KMS-11 (cell line): ENCODE results near the gene SCAANT1.

Source experiments
- H2AFZ ChIP-seq: fragments of 200-600 bp; sonication (generic); 2 replicates; pipeline ENCODE4 v1.6.1; 2016; ENCODE audit warnings: antibody characterized with exemption, mixed run types, low read depth
- H3K27ac ChIP-seq: fragments of 200-600 bp; sonication (generic); 2 replicates; pipeline ENCODE4 v1.6.1; 2016; ENCODE audit warnings: mild to moderate bottlenecking, mixed run types
- H3K27me3 ChIP-seq: fragments of 200-600 bp; sonication (generic); 2 replicates; pipeline ENCODE4 v1.6.1; 2017; ENCODE audit warnings: mild to moderate bottlenecking, low read depth, mixed run types, moderate library complexity; ENCODE audit not compliant: insufficient read depth
- H3K36me3 ChIP-seq: fragments of 200-600 bp; sonication (generic); 2 replicates; pipeline ENCODE4 v1.6.1; 2017; ENCODE audit warnings: mild to moderate bottlenecking, mixed run types; ENCODE audit not compliant: insufficient read depth
- H3K4me1 ChIP-seq: fragments of 200-600 bp; sonication (generic); 2 replicates; pipeline ENCODE4 v1.6.1; 2016; ENCODE audit warnings: mild to moderate bottlenecking, low read depth, mixed run types; ENCODE audit not compliant: poor library complexity, severe bottlenecking
- H3K4me2 ChIP-seq: fragments of 200-600 bp; sonication (generic); 2 replicates; pipeline ENCODE4 v1.7.0; 2016; ENCODE audit warnings: mild to moderate bottlenecking, mixed run types
- H3K4me3 ChIP-seq: fragments of 200-600 bp; sonication (generic); IDR thresholded peaks from 2 replicates; pipeline ENCODE4 v1.6.1; 2017; ENCODE audit warnings: low read depth, low read length, mixed read lengths; ENCODE audit not compliant: insufficient read depth
- H3K79me2 ChIP-seq: fragments of 200-600 bp; sonication (generic); 2 replicates; pipeline ENCODE4 v1.6.1; 2016; ENCODE audit warnings: low read depth, mixed run types; ENCODE audit not compliant: insufficient read depth
- H3K9ac ChIP-seq: fragments of 200-600 bp; sonication (generic); 2 replicates; pipeline ENCODE4 v1.6.1; 2016; ENCODE audit warnings: mild to moderate bottlenecking, mixed run types
- H4K20me1 ChIP-seq: fragments of 200-600 bp; sonication (generic); 2 replicates; pipeline ENCODE4 v1.6.1; 2016; ENCODE audit warnings: mild to moderate bottlenecking, mixed run types; ENCODE audit not compliant: insufficient read depth
- TF ChIP-seq, protein P1 (sequence below): fragments of 200-600 bp; sonication (generic); conservative IDR thresholded peaks from 2 replicates; pipeline ENCODE4 v1.6.1; 2017; ENCODE audit warnings: low read depth, mild to moderate bottlenecking, antibody characterized with exemption, low read length, moderate library complexity, mixed read lengths

SCAANT1 gene

DNA sequence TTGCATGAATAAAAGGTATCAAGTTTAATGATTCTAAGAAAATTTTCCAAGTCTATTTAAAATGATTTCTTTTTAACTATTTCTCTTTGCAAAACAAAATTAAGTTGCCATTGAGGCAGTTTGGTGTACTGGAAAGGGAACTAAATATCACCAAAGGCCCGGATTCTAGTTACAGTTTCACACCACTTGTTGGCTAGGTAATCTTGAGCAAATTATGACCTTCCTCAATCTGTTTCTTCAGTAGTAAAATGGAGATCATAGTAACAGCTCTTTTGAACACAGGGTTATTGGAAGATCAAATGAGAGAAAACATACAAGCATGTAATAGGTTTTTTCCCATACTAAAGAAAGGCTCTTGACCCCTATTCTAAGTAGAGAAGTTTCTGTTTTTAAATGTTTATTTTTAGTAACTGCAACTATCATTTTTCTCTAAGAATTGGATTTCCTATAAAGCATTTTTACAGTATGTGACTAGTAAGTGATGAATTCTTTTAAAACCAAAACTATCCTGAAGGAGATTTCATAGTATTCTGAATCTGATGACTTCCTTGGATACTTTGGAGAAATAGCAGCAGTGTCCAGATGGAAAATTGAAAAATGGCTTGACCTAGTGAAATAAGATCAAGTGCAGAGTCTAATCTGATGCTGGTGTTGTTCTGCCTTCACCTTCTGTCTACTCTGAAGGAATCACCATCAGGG, 15.7 kb downstream of the SCAANT1 start:
- peak overlapping the region; percentile 30; the same call in 1 of the 2 replicates for H3K27ac ChIP-seq
- peaks cover 29% of the 10 kb centered on the region for H3K4me1 ChIP-seq
- no peaks in the 10 kb centered on the region for H3K36me3 ChIP-seq
- TF ChIP-seq, protein P1, sequence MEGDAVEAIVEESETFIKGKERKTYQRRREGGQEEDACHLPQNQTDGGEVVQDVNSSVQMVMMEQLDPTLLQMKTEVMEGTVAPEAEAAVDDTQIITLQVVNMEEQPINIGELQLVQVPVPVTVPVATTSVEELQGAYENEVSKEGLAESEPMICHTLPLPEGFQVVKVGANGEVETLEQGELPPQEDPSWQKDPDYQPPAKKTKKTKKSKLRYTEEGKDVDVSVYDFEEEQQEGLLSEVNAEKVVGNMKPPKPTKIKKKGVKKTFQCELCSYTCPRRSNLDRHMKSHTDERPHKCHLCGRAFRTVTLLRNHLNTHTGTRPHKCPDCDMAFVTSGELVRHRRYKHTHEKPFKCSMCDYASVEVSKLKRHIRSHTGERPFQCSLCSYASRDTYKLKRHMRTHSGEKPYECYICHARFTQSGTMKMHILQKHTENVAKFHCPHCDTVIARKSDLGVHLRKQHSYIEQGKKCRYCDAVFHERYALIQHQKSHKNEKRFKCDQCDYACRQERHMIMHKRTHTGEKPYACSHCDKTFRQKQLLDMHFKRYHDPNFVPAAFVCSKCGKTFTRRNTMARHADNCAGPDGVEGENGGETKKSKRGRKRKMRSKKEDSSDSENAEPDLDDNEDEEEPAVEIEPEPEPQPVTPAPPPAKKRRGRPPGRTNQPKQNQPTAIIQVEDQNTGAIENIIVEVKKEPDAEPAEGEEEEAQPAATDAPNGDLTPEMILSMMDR: no peak
- H2AFZ ChIP-seq: no peak overlapping the region
- no peaks in the 10 kb centered on the region for H4K20me1 ChIP-seq
- H3K79me2 ChIP-seq: no peaks in the 10 kb centered on the region
- H3K4me2 ChIP-seq: peak overlapping the region; percentile 18
- H3K4me3 ChIP-seq: no peak overlapping the region
- H3K9ac ChIP-seq: no peak overlapping the region; the same call in 1 of the 2 replicates
- H3K27me3 ChIP-seq: no peaks in the 10 kb centered on the region

DNA sequence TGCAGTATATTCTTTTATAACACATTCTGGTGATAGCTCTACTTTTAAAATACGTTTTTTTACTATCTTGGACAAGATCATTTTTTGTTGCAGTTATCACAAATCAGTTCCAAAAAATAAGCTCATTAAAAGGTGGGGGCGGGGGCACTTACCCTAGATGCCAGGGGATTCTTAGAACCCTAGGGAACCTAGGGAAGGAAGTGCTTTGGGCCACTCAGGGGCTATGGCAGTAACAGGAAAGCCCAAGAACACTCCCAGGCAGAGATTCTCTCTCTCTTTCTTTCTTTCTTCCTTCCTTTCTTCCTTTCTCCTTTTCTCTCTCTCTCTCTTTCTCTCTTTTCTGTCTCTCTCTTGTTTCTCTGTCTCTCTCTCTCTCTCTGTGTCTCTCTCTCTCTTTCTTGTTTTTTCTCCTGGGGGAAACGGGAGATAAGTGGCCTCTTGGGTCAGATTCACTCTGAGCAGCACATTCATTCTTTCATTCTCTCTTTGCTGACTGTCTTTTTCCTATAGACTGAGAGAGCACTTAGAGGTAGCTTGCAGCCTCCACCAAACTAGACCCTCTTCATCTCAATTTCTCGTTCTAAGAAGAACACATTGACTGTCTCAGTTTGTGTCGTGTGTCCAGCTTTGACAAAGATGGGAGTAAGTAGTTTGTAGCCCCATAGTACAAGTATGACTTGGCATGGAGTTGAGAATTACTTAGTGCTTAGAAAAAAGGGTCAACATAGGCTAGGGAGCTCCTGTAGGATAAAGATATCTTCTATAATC, 16.6 kb downstream of the SCAANT1 start:
- H3K79me2 ChIP-seq: no peaks in the 10 kb centered on the region
- no peak overlapping the region for H3K27ac ChIP-seq
- H3K36me3 ChIP-seq: no peaks in the 10 kb centered on the region
- peak overlapping the region; percentile 18; the same call in 1 of the 2 replicates for H3K4me2 ChIP-seq
- no peak overlapping the region for H3K9ac ChIP-seq
- no peak overlapping the region for H3K4me3 ChIP-seq
- H4K20me1 ChIP-seq: no peaks in the 10 kb centered on the region
- no peak overlapping the region for H2AFZ ChIP-seq
- H3K4me1 ChIP-seq: peaks cover 29% of the 10 kb centered on the region
- no peaks in the 10 kb centered on the region for H3K27me3 ChIP-seq
- TF ChIP-seq, protein P1: no peak

DNA sequence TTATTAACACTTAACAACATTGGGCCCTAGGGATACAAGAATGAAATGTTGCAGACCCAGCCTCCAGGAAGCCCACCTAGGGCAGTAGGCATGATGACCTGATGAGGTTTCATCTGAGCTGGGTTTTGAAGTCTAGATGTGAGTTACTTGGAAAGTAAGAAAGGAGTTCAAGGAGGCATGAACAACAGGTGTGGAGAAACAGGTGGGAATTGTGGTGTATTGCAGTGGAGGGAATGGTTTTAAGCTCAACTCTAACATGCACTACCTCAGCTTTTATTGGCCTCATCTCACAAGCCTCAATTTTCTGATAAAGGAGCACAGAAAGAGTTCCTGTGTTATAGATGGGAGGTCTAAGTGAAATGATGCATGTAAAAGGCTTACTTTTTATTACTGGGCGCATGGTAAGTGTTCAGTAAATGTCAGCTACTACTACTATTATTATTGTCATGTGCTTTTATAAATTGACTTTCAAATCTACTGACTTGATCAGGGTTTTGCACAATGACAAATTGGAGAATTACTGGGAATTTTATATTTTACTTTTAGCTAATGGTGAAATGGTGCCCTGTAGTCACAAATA, 19.3 kb downstream of the SCAANT1 start:
- Histone ChIP-seq H3K4me1 (peaks cover 29% of the 10 kb centered on the region), H3K27me3 (no peaks in the 10 kb centered on the region), H3K36me3 (no peaks in the 10 kb centered on the region), H3K4me2 (no peak overlapping the region), H3K27ac (no peak overlapping the region), H4K20me1 (no peaks in the 10 kb centered on the region), H3K9ac (no peak overlapping the region), H3K79me2 (no peaks in the 10 kb centered on the region), H3K4me3 (no peak overlapping the region), H2AFZ (no peak overlapping the region)
- TF ChIP-seq, protein P1: no peak

DNA sequence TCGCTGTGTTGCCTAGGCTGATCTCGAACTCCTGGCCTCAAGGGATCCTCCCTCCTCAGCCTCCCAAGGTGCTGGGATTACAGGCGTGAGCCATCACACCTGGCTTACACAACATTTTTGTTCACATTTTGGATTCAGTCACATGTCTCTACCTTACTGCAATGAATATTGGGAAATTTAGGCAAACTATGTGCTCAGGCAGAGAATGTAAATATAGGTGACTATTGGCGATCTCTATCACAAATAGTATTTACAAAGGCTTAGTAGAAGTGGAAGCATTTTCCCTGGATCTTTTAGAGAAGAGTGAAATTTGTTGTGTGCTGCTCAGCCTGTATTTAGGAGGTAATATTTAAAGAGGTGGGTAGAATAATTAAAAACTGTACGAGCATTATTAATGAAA, 20.7 kb downstream of the SCAANT1 start:
- H3K79me2 ChIP-seq: no peaks in the 10 kb centered on the region
- no peak overlapping the region for H3K4me3 ChIP-seq
- no peak overlapping the region for H3K27ac ChIP-seq
- H3K27me3 ChIP-seq: no peaks in the 10 kb centered on the region
- no peak overlapping the region for H2AFZ ChIP-seq
- TF ChIP-seq, protein P1: no peak
- no peaks in the 10 kb centered on the region for H4K20me1 ChIP-seq
- H3K9ac ChIP-seq: no peak overlapping the region
- peaks cover 19% of the 10 kb centered on the region for H3K4me1 ChIP-seq
- H3K4me2 ChIP-seq: no peak overlapping the region
- no peaks in the 10 kb centered on the region for H3K36me3 ChIP-seq
